Cardiac muscle cell (in vitro differentiated cells and primary cell): ENCODE results near the gene CEP63. TPM values are rescaled to one million over a fixed set of nuclear protein-coding genes. Genes with fewer than 3 reads are reported as not detected.

ENCODE experiments used
- DNase-seq, 2 donors: peaks; one replicate each; pipeline versions ENCODE4 v3.0.0 to v3.0.0-alpha.2; 2010 to 2017; ENCODE audit warnings: low read depth in 1 of 2, low spot score in 1 of 2
- H3K27ac ChIP-seq: fragments of 200-600 bp; sonication (generic); 2 replicates; pipeline ENCODE4 v1.5.1; 2016
- H3K27me3 ChIP-seq: fragments of 200-600 bp; sonication (generic); 2 replicates; pipeline ENCODE4 v1.6.0; 2016; ENCODE audit warnings: control low read depth
- H3K36me3 ChIP-seq: fragments of 200-600 bp; sonication (generic); 2 replicates; pipeline ENCODE4 v1.5.1; 2016; ENCODE audit warnings: control low read depth
- H3K4me1 ChIP-seq: fragments of 200-600 bp; sonication (generic); 2 replicates; pipeline ENCODE4 v1.8.1; 2017; ENCODE audit warnings: low read depth, mild to moderate bottlenecking, mixed run types
- H3K4me3 ChIP-seq: fragments of 200-600 bp; sonication (generic); 2 replicates; pipeline ENCODE4 v1.5.1; 2016; ENCODE audit warnings: mild to moderate bottlenecking
- H3K9me3 ChIP-seq: fragments of 200-600 bp; sonication (generic); 2 replicates; pipeline ENCODE4 v1.5.1; 2017; ENCODE audit warnings: low read depth, mild to moderate bottlenecking, control low read depth
- polyA plus RNA-seq: library from polyadenylated mRNA; unstranded; fragments of >200 nt; fragmentation: Nextera tagmentation; extraction: Ambion mirVana; gene quantifications from 2 replicates; pipeline ENCODE4 v1.2.1, GENCODE V29; 2016
- total RNA-seq: library from RNA; depleted of rRNA; stranded (reverse); fragments of >200 nt; gene quantifications from 2 replicates; pipeline ENCODE4 v1.2.3, GENCODE V29; 2016
- TF ChIP-seq, protein P1 (sequence below): IDR thresholded peaks from 2 replicates; pipeline ENCODE4 v1.5.1; 2012; ENCODE audit warnings: low read depth, mild to moderate bottlenecking, low read length

The CEP63 gene
- total and polyA plus RNA-seq, 2 experiments from 2014 or later, result 36.6 to 51.2 TPM

DNA sequence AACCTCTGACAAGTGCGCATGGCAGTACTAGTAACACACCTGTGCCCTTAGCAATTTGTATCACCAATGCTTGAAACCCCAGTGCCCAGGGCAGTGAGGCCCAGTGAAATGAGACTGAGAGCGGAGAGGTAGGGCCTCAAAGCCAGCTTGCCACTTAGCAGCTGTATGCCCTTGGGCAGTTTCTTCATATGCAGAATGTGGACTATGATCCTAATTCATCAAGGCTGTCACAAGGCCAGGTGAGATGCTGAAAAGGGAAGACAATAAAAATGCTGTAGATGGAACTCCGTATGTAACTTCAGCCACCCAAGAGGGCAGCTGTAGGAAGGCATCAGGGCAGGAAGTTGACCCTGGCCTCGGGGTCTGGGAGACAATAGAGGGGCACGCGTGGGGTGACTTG lies 90.6 kb downstream of the CEP63 start:
- no peak for DNase-seq
- Histone ChIP-seq H3K27ac (no peak overlapping the region), H3K9me3 (no peaks in the 10 kb centered on the region), H3K36me3 (no peaks in the 10 kb centered on the region), H3K4me1 (no peaks in the 10 kb centered on the region), H3K27me3 (no peaks in the 10 kb centered on the region), H3K4me3 (no peak overlapping the region)
- TF ChIP-seq, protein P1, sequence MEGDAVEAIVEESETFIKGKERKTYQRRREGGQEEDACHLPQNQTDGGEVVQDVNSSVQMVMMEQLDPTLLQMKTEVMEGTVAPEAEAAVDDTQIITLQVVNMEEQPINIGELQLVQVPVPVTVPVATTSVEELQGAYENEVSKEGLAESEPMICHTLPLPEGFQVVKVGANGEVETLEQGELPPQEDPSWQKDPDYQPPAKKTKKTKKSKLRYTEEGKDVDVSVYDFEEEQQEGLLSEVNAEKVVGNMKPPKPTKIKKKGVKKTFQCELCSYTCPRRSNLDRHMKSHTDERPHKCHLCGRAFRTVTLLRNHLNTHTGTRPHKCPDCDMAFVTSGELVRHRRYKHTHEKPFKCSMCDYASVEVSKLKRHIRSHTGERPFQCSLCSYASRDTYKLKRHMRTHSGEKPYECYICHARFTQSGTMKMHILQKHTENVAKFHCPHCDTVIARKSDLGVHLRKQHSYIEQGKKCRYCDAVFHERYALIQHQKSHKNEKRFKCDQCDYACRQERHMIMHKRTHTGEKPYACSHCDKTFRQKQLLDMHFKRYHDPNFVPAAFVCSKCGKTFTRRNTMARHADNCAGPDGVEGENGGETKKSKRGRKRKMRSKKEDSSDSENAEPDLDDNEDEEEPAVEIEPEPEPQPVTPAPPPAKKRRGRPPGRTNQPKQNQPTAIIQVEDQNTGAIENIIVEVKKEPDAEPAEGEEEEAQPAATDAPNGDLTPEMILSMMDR, result no peak

DNA sequence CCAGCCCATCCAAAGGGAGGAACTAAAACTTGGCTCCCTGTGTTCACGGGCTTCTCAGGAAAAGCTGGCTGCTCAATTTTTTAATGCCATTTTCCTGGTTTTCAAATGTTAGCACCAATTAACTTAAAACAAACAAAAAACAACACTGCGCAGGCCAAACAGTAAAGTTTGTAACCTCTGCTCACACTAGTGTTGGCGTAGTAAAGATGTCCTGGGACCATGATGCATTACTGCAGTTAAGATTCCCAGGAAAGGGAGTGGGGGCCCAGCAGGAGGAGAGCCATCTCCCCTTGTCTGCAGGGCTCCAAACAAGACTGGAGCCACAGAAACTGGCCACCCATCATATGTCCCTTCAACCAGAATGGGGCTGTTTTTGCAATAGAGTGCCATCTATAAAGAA lies 91.0 kb downstream of the CEP63 start:
- Histone ChIP-seq H3K27ac (no peak overlapping the region), H3K36me3 (no peaks in the 10 kb centered on the region), H3K4me3 (no peak overlapping the region), H3K27me3 (no peaks in the 10 kb centered on the region), H3K4me1 (no peaks in the 10 kb centered on the region), H3K9me3 (no peaks in the 10 kb centered on the region)
- TF ChIP-seq, protein P1, result no peak
- DNase-seq, result no peak

DNA sequence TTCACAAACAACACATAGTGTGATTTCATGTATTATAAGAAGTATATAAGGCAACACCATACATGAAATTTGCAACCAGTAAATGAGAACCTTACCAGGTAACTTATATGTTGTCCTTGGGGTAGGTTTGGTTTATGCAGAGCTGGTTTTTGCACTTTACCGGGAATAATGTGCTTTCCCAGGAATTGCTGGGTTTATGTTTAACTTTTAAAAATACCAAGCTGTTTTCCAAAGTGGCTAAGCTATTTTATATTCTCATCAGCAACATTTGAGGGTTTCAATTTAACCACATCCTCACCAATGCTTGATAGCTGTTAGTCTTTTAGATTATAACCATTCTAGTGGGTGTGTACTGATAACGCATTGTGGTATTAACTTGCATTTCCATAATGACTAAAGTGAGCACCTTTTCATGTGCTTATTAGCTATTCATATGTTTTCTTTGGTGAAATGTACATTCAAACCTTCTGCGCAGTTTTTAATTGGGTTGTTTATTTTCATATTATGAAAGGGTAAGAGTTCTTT lies 93.3 kb downstream of the CEP63 start:
- Histone ChIP-seq H3K27me3 (no peaks in the 10 kb centered on the region), H3K27ac (no peak overlapping the region), H3K4me1 (no peaks in the 10 kb centered on the region), H3K9me3 (no peaks in the 10 kb centered on the region), H3K36me3 (no peaks in the 10 kb centered on the region), H3K4me3 (no peak overlapping the region)
- no peak for DNase-seq
- TF ChIP-seq, protein P1, result no peak

DNA sequence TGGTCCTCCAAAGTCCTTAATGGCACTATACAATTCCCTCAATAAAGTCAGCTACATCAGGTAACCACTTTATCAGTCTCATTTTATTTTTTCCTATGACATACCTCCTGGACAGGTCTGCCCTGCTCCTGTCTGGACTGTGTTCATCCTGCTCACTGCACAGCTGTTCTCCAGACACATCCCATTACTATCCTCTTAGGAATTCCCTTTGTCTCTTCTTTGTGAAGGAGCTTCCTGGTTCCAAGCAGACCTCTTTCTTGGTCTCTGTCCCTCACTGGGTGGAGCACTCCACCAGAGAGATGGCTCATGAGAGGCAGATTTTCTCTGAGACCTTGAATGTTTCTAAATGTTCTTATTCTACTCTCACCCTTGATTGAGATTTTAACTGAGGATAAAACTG lies 104.9 kb downstream of the CEP63 start:
- TF ChIP-seq, protein P1, result no peak

DNA sequence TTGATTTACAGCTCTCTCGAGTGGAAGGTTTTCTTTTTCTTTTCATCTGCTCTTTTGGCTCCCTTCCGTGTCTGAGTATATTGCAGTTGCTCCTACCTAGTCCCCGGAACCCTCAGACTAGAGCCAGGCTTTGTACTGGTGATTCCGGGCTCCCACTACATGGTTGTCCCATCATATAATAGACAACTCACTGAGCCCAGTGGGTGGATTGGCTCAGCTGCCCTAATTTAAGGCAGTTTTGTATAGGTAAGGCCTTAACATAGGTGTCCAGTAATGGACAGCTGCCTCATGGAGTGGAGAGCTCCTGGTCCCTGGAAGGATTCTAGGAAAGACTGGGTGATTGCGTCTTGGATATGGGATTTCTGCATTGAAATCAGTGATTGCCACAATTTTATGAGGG lies 106.9 kb downstream of the CEP63 start:
- Histone ChIP-seq H3K27ac (no peak overlapping the region), H3K27me3 (peaks cover 15% of the 10 kb centered on the region), H3K4me1 (no peaks in the 10 kb centered on the region), H3K4me3 (no peak overlapping the region), H3K36me3 (no peaks in the 10 kb centered on the region), H3K9me3 (no peaks in the 10 kb centered on the region)
- DNase-seq, result no peak
- TF ChIP-seq, protein P1, result no peak

More for the DNA sequence above, 104.9 kb downstream of the CEP63 start:
- no peak overlapping the region for H3K4me3 ChIP-seq
- H3K36me3 ChIP-seq, result no peaks in the 10 kb centered on the region
- peaks cover 3% of the 10 kb centered on the region for H3K27me3 ChIP-seq
- no peak for DNase-seq
- H3K27ac ChIP-seq, result no peak overlapping the region
- no peaks in the 10 kb centered on the region for H3K4me1 ChIP-seq
- H3K9me3 ChIP-seq, result no peaks in the 10 kb centered on the region
